Testis (tissue), 3 donors: ENCODE data around the gene ATF7. TPM values are rescaled to one million over a fixed set of nuclear protein-coding genes. Genes with fewer than 3 reads are reported as not detected.

Source experiments
- DNase-seq: peaks from one replicate; pipeline ENCODE4 v3.0.0-alpha.2; 2019
- H3K27ac ChIP-seq, 2 donors: fragments of 200-600 bp; sonication (generic); one replicate each; pipeline ENCODE4 v1.5.1; 2019
- H3K27me3 ChIP-seq: fragments of 200-600 bp; sonication (generic); one replicate; pipeline ENCODE4 v1.5.1; 2019
- H3K36me3 ChIP-seq: fragments of 200-600 bp; sonication (generic); one replicate; pipeline ENCODE4 v1.5.1; 2017; ENCODE audit warnings: low read depth; ENCODE audit errors: missing control alignments
- H3K4me1 ChIP-seq: fragments of 200-600 bp; sonication (generic); one replicate; pipeline ENCODE4 v1.5.1; 2019
- H3K4me3 ChIP-seq, 2 donors: fragments of 200-600 bp; sonication (generic); one replicate each; pipeline ENCODE4 v1.5.1; 2017 to 2019
- H3K9me3 ChIP-seq: fragments of 200-600 bp; sonication (generic); one replicate; pipeline ENCODE4 v1.5.1; 2017
- CTCF ChIP-seq, 3 experiments: fragments of 450-650 bp in 2 of 3; fragments of 200-600 bp in 1 of 3; sonication (generic) in 1 of 3; IDR thresholded peaks; one replicate each; pipeline ENCODE4 v1.5.1; 2016 to 2019; ENCODE audit warnings: antibody characterized with exemption in 3 of 3, mild to moderate bottlenecking in 2 of 3, moderate library complexity in 1 of 3
- POLR2A ChIP-seq: fragments of 450-650 bp; IDR thresholded peaks from one replicate; pipeline ENCODE4 v1.6.1; 2017; ENCODE audit warnings: antibody characterized with exemption, mild to moderate bottlenecking, moderate library complexity
- WGBS, 2 donors: methylation state at CpG; one replicate each; pipeline ENCODE4 v1.1.5; 2018; 5-methylcytosine and 5-hydroxymethylcytosine counted together
- intact Hi-C: fragments of 100-400 bp; cut with DNase I; formaldehyde crosslinking; loops from one replicate; pipeline ENCODE4 v1.15.1; 2023; ENCODE audit warnings: low total_unique reads
- polyA plus RNA-seq: library from polyadenylated mRNA; stranded (reverse); fragments of 350-450 nt; fragmentation: Illumina TruSeq; extraction: RNeasy Lipid Tissue Mini Kit (QIAGEN cat#74804); gene quantifications from one replicate; pipeline ENCODE4 v1.2.3, GENCODE V29; 2014; ENCODE audit warnings: low read depth, low replicate concordance; ENCODE audit not compliant: insufficient read depth
- small RNA-seq, 2 donors: library from RNA; depleted of rRNA; stranded (forward); fragments of <200 nt; gene quantifications; one replicate each; pipeline ENCODE3, GENCODE V24; 2016
- total RNA-seq, 2 donors: library from RNA; depleted of rRNA; stranded (reverse); fragments of >200 nt; gene quantifications; one replicate each; pipeline ENCODE4 v1.2.3, GENCODE V29; 2016

The ATF7 gene
- total and polyA plus RNA-seq, 3 donors from 2014 or later: 31.6 to 59.8 (median 55.1) TPM

DNA sequence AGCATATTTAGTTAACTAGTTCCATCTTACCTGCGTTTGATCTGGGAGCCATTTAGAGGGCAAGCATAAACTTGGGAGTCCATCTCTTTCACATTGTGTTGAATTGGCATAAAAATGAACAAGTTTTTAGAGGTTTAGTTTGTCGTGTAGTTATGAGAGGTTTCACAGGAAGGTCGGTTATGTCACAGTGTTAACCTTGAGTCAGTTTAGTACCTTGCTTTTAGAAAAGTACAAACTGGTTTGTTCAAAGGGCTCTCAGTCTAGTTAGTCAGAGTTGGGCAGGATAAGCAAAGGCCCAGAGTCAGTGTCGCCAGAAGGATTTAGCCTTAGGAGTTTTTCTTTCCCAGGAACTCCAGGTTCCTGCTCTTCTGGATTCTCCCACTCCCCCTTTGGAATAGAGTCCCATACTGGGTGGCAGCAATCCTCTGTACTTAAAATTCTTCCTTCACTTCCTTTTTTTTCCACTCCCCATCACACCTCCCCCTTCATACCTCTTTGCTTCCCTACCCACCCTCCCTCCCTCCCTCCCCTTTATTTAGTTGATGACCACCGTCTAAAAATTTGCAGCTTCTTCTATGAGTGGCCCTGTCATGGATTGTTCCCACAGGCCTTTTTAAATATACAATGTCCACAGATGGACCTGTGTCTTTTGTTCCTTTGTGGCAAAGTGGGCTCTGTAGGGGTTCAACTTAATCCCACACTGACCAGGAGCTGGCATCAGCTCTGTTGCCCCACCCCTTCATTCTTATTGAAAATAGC lies 162.2 kb downstream of the ATF7 start:
- Histone ChIP-seq H3K27me3 (no peaks in the 10 kb centered on the region), H3K9me3 (no peaks in the 10 kb centered on the region), H3K4me3 (no peak overlapping the region), H3K36me3 (peaks cover 7% of the 10 kb centered on the region), H3K27ac (no peak overlapping the region), H3K4me1 (peaks cover 10% of the 10 kb centered on the region)
- no peak for DNase-seq
- intact Hi-C loops: no loop called here
- TF ChIP-seq CTCF (IDR thresholded peaks at IDR 0.05): no peak
- no peak for TF ChIP-seq POLR2A
- WGBS, 2 donors: 51 to 52% methylated on average over 5 of the region's 5 CpGs

- peaks cover 7% of the 10 kb centered on the region for H3K36me3 ChIP-seq
- 53 to 56% methylated on average over 3 of the region's 3 CpGs for WGBS, 2 donors
Measured at GRCh38 chr12:53462935-53463334, 163.2 kb downstream of the ATF7 start.

DNA sequence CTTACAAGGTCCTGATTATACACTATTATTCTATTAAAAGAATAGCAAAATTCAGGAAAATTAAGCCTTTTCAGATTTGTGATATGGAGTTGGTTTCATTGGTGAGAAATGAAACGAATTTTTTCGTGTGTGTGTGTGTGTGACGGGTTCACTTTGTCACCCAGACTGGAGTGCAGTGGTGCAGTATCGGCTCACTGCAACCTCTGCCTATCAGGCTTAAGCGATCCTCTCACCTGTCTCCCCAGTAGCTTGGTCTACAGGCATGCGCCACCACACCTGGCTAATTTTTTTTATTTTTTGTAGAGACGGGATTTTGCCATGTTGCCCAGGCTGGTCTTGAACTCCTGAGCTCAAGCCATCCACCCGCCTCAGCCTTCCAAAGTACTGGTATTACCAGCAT lies 164.6 kb downstream of the ATF7 start:
- Histone ChIP-seq H3K27ac (no peak overlapping the region), H3K4me1 (peaks cover 10% of the 10 kb centered on the region), H3K27me3 (no peaks in the 10 kb centered on the region), H3K4me3 (no peak overlapping the region), H3K9me3 (no peaks in the 10 kb centered on the region), H3K36me3 (peaks cover 7% of the 10 kb centered on the region)
- WGBS, 2 donors: 78 to 80% methylated on average over 8 of the region's 8 CpGs
- intact Hi-C loops: no loop called here
- DNase-seq: no peak
- TF ChIP-seq POLR2A: no peak

More at GRCh38 chr12:53462935-53463334, 163.2 kb downstream of the ATF7 start:
- DNase-seq: no peak
- TF ChIP-seq POLR2A: no peak
- no peak for TF ChIP-seq CTCF (IDR thresholded peaks at IDR 0.05)
- Histone ChIP-seq H3K4me1 (peaks cover 10% of the 10 kb centered on the region), H3K4me3 (no peak overlapping the region), H3K9me3 (no peaks in the 10 kb centered on the region), H3K27ac (no peak overlapping the region), H3K27me3 (no peaks in the 10 kb centered on the region)
- intact Hi-C loops: no loop called here

GRCh38 chr12:53461059-53461458 lies 165.1 kb downstream of the ATF7 start:
- no peak overlapping the region for H3K27ac ChIP-seq
- no peaks in the 10 kb centered on the region for H3K9me3 ChIP-seq
- H3K4me1 ChIP-seq: peaks cover 12% of the 10 kb centered on the region
- no peaks in the 10 kb centered on the region for H3K27me3 ChIP-seq
- TF ChIP-seq CTCF (IDR thresholded peaks at IDR 0.05) (no peak), POLR2A (no peak)
- H3K36me3 ChIP-seq: peaks cover 7% of the 10 kb centered on the region
- H3K4me3 ChIP-seq: no peak overlapping the region
- 72 to 84% methylated on average over 3 of the region's 3 CpGs for WGBS, 2 donors
- intact Hi-C loops: no loop called here
- no peak for DNase-seq

DNA sequence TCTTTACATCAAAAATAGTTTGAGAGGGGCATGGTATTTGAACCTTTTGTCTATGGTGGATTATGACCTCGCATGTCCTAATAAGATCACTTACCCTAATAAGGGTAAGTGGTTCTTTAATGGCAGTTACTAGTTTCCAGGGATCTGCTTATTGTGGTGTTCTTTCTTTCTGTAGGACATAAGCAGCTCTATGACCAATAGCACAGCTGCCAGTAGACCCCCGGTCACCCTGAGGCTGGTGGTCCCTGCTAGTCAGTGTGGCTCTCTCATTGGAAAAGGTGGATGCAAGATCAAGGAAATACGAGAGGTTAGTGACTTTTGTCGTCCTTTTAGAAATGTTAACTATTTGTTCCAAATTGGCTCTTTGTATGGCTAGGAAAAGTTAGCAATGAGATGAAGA lies 167.1 kb downstream of the ATF7 start:
- no peak overlapping the region for H3K27ac ChIP-seq
- no peaks in the 10 kb centered on the region for H3K36me3 ChIP-seq
- TF ChIP-seq POLR2A (no peak), CTCF (IDR thresholded peaks at IDR 0.05) (no peak)
- H3K9me3 ChIP-seq: no peaks in the 10 kb centered on the region
- no peak overlapping the region for H3K4me3 ChIP-seq
- H3K4me1 ChIP-seq: peaks cover 18% of the 10 kb centered on the region
- intact Hi-C loops: loop anchor here (10.0 kb wide), 1 partner anchor 46 kb away; the partner anchor contains the start of genes NPFF and TARBP2
- WGBS, 2 donors: 67 to 70% methylated on average over 4 of the region's 4 CpGs
- DNase-seq: no peak
- no peaks in the 10 kb centered on the region for H3K27me3 ChIP-seq

Small RNA genes within 50 kb of the gene (small RNA-seq; reads per million reads assigned to genes)
- gene AC023509.3: 0 reads per million in 2 donors

Other genes starting within 250 kb of the ATF7 start
- gene SP1, start 246.2 kb downstream of the ATF7 start, total RNA-seq: 10 to 100 TPM; 75.4 to 86.0 TPM
- gene SP1, start 246.2 kb downstream of the ATF7 start, polyA plus RNA-seq: 58.6 TPM
- 10 to 100 TPM; 39.0 to 42.1 TPM for gene AMHR2, start 202.5 kb downstream of the ATF7 start, total RNA-seq
- gene AMHR2, start 202.5 kb downstream of the ATF7 start, polyA plus RNA-seq: 33.9 TPM
- 10 to 100 TPM; 43.4 to 48.5 TPM for gene PRR13, start 184.6 kb downstream of the ATF7 start, total RNA-seq
- gene PRR13, start 184.6 kb downstream of the ATF7 start, polyA plus RNA-seq: 120 TPM
- 100 to 1,000 TPM; 553 to 632 TPM for gene PCBP2, start 174.3 kb downstream of the ATF7 start, total RNA-seq
- gene PCBP2, start 174.3 kb downstream of the ATF7 start, polyA plus RNA-seq: 1,065 TPM
- gene MAP3K12, start 126.9 kb downstream of the ATF7 start, total RNA-seq: 10 to 100 TPM; 52.2 to 56.7 TPM
- gene MAP3K12, start 126.9 kb downstream of the ATF7 start, polyA plus RNA-seq: 28.5 TPM
- gene TARBP2, start 125.1 kb downstream of the ATF7 start, total RNA-seq: 10 to 100 TPM; 67.6 to 73.1 TPM
- 37.8 TPM for gene TARBP2, start 125.1 kb downstream of the ATF7 start, polyA plus RNA-seq
- gene NPFF, start 118.9 kb downstream of the ATF7 start, total RNA-seq: 1 to 10 TPM in 1 of 2 donors, not detected in 1; 1.2 TPM
- gene NPFF, start 118.9 kb downstream of the ATF7 start, polyA plus RNA-seq: not detected
- 100 to 1,000 TPM; 201 to 304 TPM for gene ATP5MC2, start 49.7 kb upstream of the ATF7 start, total RNA-seq
- gene ATP5MC2, start 49.7 kb upstream of the ATF7 start, polyA plus RNA-seq: 316 TPM
- gene CALCOCO1, start 101.1 kb upstream of the ATF7 start, total RNA-seq: 100 to 1,000 TPM; 120 to 167 TPM
- gene CALCOCO1, start 101.1 kb upstream of the ATF7 start, polyA plus RNA-seq: 121 TPM
- gene CISTR, start 125.6 kb upstream of the ATF7 start, total RNA-seq: not detected
- not detected for gene CISTR, start 125.6 kb upstream of the ATF7 start, polyA plus RNA-seq